Sigmoid colon (tissue), 4 donors: Measurements from ENCODE around the gene TIGIT.

Source experiments
- EP300 ChIP-seq, 4 donors: sonication (generic); formaldehyde crosslinking; IDR thresholded peaks; one replicate each; pipeline ENCODE4 v1.6.1; 2017; ENCODE audit warnings: antibody characterized with exemption in 4 of 4
- POLR2A ChIP-seq, 2 donors: fragments of 450-650 bp; IDR thresholded peaks; one replicate each; pipeline ENCODE4 v1.6.1; 2016; ENCODE audit warnings: antibody characterized with exemption in 2 of 2, mild to moderate bottlenecking in 2 of 2, moderate library complexity in 2 of 2
- POLR2AphosphoS5 ChIP-seq, 4 donors: sonication (generic); formaldehyde crosslinking; IDR thresholded peaks; one replicate each; pipeline ENCODE4 v1.6.1; 2017; ENCODE audit warnings: antibody characterized with exemption in 4 of 4
- TF ChIP-seq, protein P1 (sequence below), 4 experiments: fragments of 450-650 bp in 3 of 4; fragments of 200-600 bp in 1 of 4; IDR thresholded peaks; one replicate each; pipeline ENCODE4 v1.5.1; 2016 to 2019; ENCODE audit warnings: antibody characterized with exemption in 4 of 4, mild to moderate bottlenecking in 3 of 4, moderate library complexity in 2 of 4

DNA sequence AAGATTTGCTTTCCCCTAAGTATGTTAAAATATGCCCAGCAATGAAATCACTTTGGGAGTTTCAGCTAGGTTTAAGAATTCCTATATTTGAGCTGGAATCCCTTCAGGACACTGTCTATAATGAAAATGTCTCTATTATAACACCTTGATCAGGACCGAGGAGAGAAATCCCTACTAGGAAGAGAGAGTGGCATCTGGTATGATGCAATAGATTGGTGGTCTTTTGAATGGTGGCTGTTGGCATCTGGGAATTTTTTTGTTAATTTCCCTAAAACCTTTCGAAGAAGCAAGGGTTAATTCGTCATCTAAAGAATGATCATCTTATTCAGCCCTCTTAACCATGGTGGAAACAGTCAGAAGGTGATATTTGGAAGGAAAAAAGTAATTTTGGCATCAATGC is 43.0 kb downstream of the TIGIT start:
- TF ChIP-seq EP300 (IDR thresholded peaks at IDR 0.05), result no peak
- no peak for TF ChIP-seq POLR2A (IDR thresholded peaks at IDR 0.05)
- TF ChIP-seq, protein P1, sequence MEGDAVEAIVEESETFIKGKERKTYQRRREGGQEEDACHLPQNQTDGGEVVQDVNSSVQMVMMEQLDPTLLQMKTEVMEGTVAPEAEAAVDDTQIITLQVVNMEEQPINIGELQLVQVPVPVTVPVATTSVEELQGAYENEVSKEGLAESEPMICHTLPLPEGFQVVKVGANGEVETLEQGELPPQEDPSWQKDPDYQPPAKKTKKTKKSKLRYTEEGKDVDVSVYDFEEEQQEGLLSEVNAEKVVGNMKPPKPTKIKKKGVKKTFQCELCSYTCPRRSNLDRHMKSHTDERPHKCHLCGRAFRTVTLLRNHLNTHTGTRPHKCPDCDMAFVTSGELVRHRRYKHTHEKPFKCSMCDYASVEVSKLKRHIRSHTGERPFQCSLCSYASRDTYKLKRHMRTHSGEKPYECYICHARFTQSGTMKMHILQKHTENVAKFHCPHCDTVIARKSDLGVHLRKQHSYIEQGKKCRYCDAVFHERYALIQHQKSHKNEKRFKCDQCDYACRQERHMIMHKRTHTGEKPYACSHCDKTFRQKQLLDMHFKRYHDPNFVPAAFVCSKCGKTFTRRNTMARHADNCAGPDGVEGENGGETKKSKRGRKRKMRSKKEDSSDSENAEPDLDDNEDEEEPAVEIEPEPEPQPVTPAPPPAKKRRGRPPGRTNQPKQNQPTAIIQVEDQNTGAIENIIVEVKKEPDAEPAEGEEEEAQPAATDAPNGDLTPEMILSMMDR (IDR thresholded peaks at IDR 0.05), result no peak
- no peak for TF ChIP-seq POLR2AphosphoS5 (IDR thresholded peaks at IDR 0.05)
